ENCODE data around the gene GNPNAT1.

DNA sequence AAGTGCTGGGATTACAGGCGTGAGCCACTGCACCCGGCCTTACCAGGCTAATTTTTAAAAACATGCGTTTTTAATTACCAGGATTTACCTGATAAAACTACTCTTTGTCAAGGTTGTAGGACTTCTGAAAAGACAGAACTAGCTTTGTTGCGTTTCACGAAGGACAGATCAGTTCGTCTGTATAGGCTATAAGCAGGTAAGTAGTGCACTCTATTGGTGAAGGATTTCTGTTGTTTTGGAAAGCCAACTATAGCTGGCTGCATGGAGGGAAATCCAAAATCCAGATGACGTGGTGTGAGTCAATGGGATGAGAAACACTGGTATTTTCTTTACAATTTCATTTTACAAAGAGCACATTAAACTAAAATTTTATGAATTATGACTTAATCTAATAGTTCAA, 14.6 kb downstream of the GNPNAT1 start:
- no peak for TF ChIP-seq POLR2A (IDR thresholded peaks at IDR 0.05)
- TF ChIP-seq, protein P1, sequence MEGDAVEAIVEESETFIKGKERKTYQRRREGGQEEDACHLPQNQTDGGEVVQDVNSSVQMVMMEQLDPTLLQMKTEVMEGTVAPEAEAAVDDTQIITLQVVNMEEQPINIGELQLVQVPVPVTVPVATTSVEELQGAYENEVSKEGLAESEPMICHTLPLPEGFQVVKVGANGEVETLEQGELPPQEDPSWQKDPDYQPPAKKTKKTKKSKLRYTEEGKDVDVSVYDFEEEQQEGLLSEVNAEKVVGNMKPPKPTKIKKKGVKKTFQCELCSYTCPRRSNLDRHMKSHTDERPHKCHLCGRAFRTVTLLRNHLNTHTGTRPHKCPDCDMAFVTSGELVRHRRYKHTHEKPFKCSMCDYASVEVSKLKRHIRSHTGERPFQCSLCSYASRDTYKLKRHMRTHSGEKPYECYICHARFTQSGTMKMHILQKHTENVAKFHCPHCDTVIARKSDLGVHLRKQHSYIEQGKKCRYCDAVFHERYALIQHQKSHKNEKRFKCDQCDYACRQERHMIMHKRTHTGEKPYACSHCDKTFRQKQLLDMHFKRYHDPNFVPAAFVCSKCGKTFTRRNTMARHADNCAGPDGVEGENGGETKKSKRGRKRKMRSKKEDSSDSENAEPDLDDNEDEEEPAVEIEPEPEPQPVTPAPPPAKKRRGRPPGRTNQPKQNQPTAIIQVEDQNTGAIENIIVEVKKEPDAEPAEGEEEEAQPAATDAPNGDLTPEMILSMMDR (IDR thresholded peaks at IDR 0.05) = no peak
